Activated naive CD4-positive, alpha-beta T cell treated with anti-CD3 and anti-CD28 coated beads for 36 hours (primary cell): Measurements from ENCODE around the gene PRR5. TPM values are rescaled to one million over a fixed set of nuclear protein-coding genes. Genes with fewer than 3 reads are reported as not detected.

ENCODE experiments used
- CTCF ChIA-PET: fragments of 350-600 bp; sonication (Branson Sonifier 250); formaldehyde crosslinking; loops from one replicate; lab custom pipeline; 2021; ENCODE audit warnings: antibody characterized with exemption; lab: Charles Lee
- DNase-seq: peaks from one replicate; pipeline ENCODE4 v3.0.0-alpha.2; 2020
- H3K27ac Mint-ChIP-seq: one replicate; pipeline ENCODE4 v1.8.0; 2021; ENCODE audit warnings: mild to moderate bottlenecking, mixed read lengths
- H3K27me3 Mint-ChIP-seq: one replicate; pipeline ENCODE4 v1.8.0; 2021; ENCODE audit warnings: low read depth, mixed read lengths
- H3K36me3 Mint-ChIP-seq: one replicate; pipeline ENCODE4 v1.8.0; 2021; ENCODE audit warnings: low read depth, mixed read lengths
- H3K4me1 Mint-ChIP-seq: one replicate; pipeline ENCODE4 v1.8.0; 2021; ENCODE audit warnings: low read depth, mixed read lengths
- H3K4me3 Mint-ChIP-seq: one replicate; pipeline ENCODE4 v1.8.0; 2021; ENCODE audit warnings: mild to moderate bottlenecking, moderate library complexity, mixed read lengths
- H3K9me3 Mint-ChIP-seq: one replicate; pipeline ENCODE4 v1.8.0; 2021; ENCODE audit warnings: mixed read lengths
- intact Hi-C: fragments of 100-400 bp; cut with micrococcal nuclease; formaldehyde crosslinking; loops from one replicate; pipeline ENCODE4 v1.15.1; 2023
- total RNA-seq, 2 experiments: library from RNA; stranded (reverse); gene quantifications; one replicate each; pipeline ENCODE4 v1.2.3, GENCODE V29; 2021

Gene PRR5
- total RNA-seq, 2 experiments from 2014 or later = 7.9 to 10.2 TPM

GRCh38 chr22:44727148-44727547 lies 25.1 kb downstream of the PRR5 start:
- H3K4me1 Mint-ChIP-seq = peaks cover 3% of the 10 kb centered on the region
- H3K36me3 Mint-ChIP-seq = peaks cover 5% of the 10 kb centered on the region
- H3K9me3 Mint-ChIP-seq = no peaks in the 10 kb centered on the region
- intact Hi-C loops = no loop called here
- CTCF ChIA-PET = no interaction called here
- H3K27ac Mint-ChIP-seq = no peak overlapping the region
- H3K27me3 Mint-ChIP-seq = no peaks in the 10 kb centered on the region
- H3K4me3 Mint-ChIP-seq = no peak overlapping the region
- no peak for DNase-seq

GRCh38 chr22:44727709-44728108 lies 25.7 kb downstream of the PRR5 start:
- Mint-ChIP-seq H3K4me1 (peaks cover 3% of the 10 kb centered on the region), H3K36me3 (peaks cover 4% of the 10 kb centered on the region), H3K9me3 (no peaks in the 10 kb centered on the region), H3K27ac (no peak overlapping the region), H3K4me3 (no peak overlapping the region), H3K27me3 (no peaks in the 10 kb centered on the region)
- CTCF ChIA-PET = no interaction called here
- intact Hi-C loops = no loop called here
- no peak for DNase-seq

GRCh38 chr22:44728761-44729324 lies 26.8 kb downstream of the PRR5 start:
- H3K9me3 Mint-ChIP-seq = no peaks in the 10 kb centered on the region
- no peak overlapping the region for H3K4me3 Mint-ChIP-seq
- no peak for DNase-seq
- intact Hi-C loops = no loop called here
- H3K4me1 Mint-ChIP-seq = peaks cover 3% of the 10 kb centered on the region
- H3K27ac Mint-ChIP-seq = no peak overlapping the region
- CTCF ChIA-PET = no interaction called here
- no peaks in the 10 kb centered on the region for H3K27me3 Mint-ChIP-seq
- peaks cover 4% of the 10 kb centered on the region for H3K36me3 Mint-ChIP-seq

- no peaks in the 10 kb centered on the region for H3K9me3 Mint-ChIP-seq
- intact Hi-C loops = no loop called here
- no peak overlapping the region for H3K27ac Mint-ChIP-seq
- no peaks in the 10 kb centered on the region for H3K27me3 Mint-ChIP-seq
- CTCF ChIA-PET = no interaction called here
- no peak overlapping the region for H3K4me3 Mint-ChIP-seq
- H3K36me3 Mint-ChIP-seq = peaks cover 4% of the 10 kb centered on the region
- peak; percentile 12 for DNase-seq
- H3K4me1 Mint-ChIP-seq = peaks cover 3% of the 10 kb centered on the region
Measured at GRCh38 chr22:44729391-44730021, 27.5 kb downstream of the PRR5 start.

- peaks cover 4% of the 10 kb centered on the region for H3K36me3 Mint-ChIP-seq
- H3K9me3 Mint-ChIP-seq = no peaks in the 10 kb centered on the region
- H3K4me1 Mint-ChIP-seq = peaks cover 3% of the 10 kb centered on the region
- H3K27ac Mint-ChIP-seq = no peak overlapping the region
- CTCF ChIA-PET = no interaction called here
- no peak for DNase-seq
- no peak overlapping the region for H3K4me3 Mint-ChIP-seq
- no peaks in the 10 kb centered on the region for H3K27me3 Mint-ChIP-seq
- intact Hi-C loops = no loop called here
Measured at GRCh38 chr22:44730022-44730393, 28.0 kb downstream of the PRR5 start.

DNA sequence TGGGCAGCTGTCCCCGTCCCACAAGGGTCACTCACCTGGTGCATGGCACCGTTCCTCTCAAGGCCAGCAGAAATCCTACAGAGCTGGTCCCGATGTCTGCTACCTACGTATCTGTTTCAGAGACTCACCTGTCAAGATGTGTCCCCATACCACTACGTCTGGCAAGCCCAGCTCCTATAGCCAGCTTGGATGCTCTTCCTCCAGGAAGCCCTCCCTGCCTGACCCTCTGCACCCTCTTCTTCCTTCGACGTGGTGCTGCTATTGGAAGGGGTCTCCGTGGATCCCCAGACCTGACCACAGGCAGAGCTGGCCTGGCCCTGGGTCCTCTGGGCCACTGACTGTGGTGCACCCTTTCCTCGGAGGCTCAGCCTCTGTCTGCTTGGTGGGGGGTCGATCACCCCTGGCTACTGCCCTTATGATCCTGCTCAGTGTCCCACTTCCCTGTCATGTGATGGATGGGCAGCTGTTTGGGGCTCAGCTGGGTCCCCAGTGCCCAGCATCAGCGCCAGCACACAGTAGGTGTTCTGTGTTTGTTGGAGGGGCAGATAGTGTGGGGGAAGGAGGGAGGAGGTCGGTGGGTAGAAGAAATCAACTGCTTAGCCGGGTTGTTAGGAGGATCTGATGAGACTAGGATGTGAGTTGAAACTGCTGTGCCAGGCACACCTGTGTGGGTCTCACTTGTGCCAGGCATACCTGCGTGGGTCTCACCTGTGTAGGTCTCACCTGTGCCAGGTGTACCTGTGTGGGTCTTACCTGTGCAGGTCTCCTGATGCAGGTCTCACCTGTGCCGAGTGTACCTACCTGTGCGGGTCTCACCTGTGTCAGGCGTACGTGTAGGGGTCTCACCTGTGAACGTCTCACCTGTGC lies 28.7 kb downstream of the PRR5 start:
- no peak overlapping the region for H3K27ac Mint-ChIP-seq
- intact Hi-C loops = no loop called here
- peaks cover 3% of the 10 kb centered on the region for H3K4me1 Mint-ChIP-seq
- CTCF ChIA-PET = no interaction called here
- no peak for DNase-seq
- no peak overlapping the region for H3K4me3 Mint-ChIP-seq
- H3K9me3 Mint-ChIP-seq = no peaks in the 10 kb centered on the region
- peaks cover 4% of the 10 kb centered on the region for H3K36me3 Mint-ChIP-seq
- no peaks in the 10 kb centered on the region for H3K27me3 Mint-ChIP-seq

DNA sequence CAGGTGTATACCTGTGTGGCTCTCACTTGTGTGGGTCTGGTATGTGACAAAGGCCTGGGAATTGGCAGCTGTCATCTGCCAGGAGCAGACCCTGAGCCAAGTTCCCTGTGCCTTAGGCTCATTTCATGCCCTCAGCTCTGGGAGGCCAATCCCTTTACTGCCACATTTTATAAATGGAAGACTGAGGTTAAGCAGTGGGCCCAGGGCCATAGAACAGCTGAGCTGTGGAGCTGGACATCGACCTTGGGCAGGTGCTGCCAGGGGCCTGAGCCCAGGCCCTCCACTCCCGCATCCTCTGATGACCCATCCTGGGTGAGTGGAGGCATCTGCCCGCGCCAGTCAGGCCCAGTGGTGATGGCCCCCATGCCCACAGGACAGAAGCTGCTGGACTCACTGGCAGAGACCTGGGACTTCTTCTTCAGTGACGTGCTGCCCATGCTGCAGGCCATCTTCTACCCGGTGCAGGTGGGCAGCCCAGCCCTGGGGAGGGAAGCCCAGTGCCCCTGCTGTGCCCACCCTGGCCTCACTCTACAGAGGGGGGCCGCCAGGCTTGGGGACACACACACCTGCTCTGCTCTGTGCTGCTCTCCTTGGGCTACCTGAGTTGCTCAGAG lies 29.5 kb downstream of the PRR5 start:
- Mint-ChIP-seq H3K4me1 (peaks cover 5% of the 10 kb centered on the region), H3K4me3 (no peak overlapping the region), H3K27ac (no peak overlapping the region), H3K36me3 (peaks cover 4% of the 10 kb centered on the region), H3K9me3 (no peaks in the 10 kb centered on the region), H3K27me3 (no peaks in the 10 kb centered on the region)
- no peak for DNase-seq
- CTCF ChIA-PET = no interaction called here
- intact Hi-C loops = no loop called here

DNA sequence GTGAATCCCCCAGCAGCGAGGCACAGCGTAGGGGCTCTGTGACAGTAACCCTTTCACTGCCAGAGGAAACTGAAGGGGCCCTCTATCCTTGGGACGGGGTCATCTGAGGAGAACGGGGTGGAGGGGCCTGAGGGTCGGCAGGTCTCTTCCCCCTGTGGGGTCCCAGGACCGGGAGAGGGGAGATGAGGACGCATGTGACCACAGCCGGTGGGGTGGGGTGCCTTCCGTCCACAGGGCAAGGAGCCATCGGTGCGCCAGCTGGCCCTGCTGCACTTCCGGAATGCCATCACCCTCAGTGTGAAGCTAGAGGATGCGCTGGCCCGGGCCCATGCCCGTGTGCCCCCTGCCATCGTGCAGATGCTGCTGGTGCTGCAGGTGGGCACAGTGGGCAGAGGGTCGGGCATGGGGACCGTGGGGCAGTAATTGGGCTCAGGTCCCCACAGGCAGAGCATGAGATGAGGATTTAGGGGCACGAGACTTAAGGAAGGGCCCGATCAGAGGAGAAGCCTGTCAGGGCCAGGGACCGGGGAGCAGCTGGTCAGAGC lies 30.1 kb downstream of the PRR5 start:
- Mint-ChIP-seq H3K27me3 (no peaks in the 10 kb centered on the region), H3K27ac (no peak overlapping the region), H3K4me1 (peaks cover 5% of the 10 kb centered on the region), H3K4me3 (no peak overlapping the region), H3K36me3 (peaks cover 4% of the 10 kb centered on the region), H3K9me3 (no peaks in the 10 kb centered on the region)
- intact Hi-C loops = no loop called here
- DNase-seq = no peak
- CTCF ChIA-PET = interaction anchor here (0.6 kb wide), 2 partner anchors 31 to 40 kb away, joined by 3 read pairs; no protein-coding TSS in a partner anchor

GRCh38 chr22:44732661-44733060 lies 30.7 kb downstream of the PRR5 start:
- no peak for DNase-seq
- H3K9me3 Mint-ChIP-seq = no peaks in the 10 kb centered on the region
- CTCF ChIA-PET = interaction anchor here (0.6 kb wide), 1 partner anchor 40 kb away, joined by 3 read pairs; no protein-coding TSS in a partner anchor
- H3K36me3 Mint-ChIP-seq = peaks cover 3% of the 10 kb centered on the region
- H3K4me3 Mint-ChIP-seq = no peak overlapping the region
- no peak overlapping the region for H3K27ac Mint-ChIP-seq
- intact Hi-C loops = no loop called here
- H3K27me3 Mint-ChIP-seq = no peaks in the 10 kb centered on the region
- peaks cover 5% of the 10 kb centered on the region for H3K4me1 Mint-ChIP-seq

DNA sequence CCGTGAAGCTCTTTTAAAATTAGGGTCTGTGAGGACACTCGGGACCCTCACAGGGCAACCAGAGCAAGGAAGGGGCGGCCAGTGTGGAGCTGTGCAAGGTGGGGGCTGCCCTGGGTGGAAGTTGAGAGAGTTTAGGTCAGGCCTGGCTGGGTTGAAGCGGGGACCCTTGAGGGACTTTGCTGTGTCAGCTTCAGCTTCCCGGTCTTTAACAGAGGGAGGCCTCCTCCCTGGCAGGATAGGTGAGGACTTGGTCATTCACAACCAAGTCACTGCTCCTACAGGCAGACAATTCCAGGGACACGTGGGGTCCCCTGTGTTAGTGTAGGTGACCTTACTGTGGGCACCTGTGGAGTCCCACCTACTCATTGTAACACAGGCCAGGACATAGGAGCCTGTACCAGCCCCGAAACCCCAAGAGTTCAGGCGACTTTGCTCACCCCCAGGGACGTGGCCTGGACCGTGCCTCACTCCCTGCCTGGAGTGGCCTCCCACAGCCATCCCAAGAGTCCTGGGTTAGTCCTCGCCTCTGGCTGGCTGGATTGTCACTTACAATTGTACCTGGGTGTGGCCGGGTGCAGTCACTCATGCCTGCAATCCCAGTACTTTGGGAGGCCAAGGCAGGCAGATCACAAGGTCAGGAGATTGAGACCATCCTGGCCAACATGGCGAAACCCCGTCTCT lies 31.6 kb downstream of the PRR5 start:
- Mint-ChIP-seq H3K9me3 (no peaks in the 10 kb centered on the region), H3K36me3 (peaks cover 3% of the 10 kb centered on the region), H3K4me3 (no peak overlapping the region), H3K4me1 (peaks cover 5% of the 10 kb centered on the region), H3K27ac (no peak overlapping the region), H3K27me3 (no peaks in the 10 kb centered on the region)
- CTCF ChIA-PET = interaction anchor here (0.9 to 3.1 kb wide), 3 partner anchors 33 to 100 kb away, joined by 3 to 25 read pairs (median 3); no protein-coding TSS in a partner anchor
- intact Hi-C loops = no loop called here
- no peak for DNase-seq

DNA sequence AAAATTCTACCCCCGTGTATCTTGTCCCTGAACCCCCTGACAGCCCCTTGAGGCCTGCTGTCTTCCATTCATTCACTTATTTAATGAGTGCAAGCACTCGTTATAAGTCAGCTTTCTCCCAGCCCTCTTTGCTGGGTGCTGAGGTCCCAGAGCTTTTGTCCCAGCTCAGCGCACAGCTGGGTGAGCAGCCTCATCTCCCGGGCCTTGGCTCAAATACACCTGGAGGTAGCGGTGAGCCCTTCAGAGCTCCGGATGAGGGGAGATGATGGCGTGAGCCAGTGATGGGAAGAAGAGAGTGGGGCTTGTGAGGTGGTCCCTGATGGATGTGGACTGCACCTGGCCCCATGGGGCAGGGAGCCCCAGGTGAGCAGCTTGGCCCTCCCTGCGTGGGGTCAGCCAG lies 32.3 kb downstream of the PRR5 start:
- Mint-ChIP-seq H3K36me3 (peaks cover 3% of the 10 kb centered on the region), H3K4me3 (no peak overlapping the region), H3K4me1 (peaks cover 2% of the 10 kb centered on the region), H3K27ac (no peak overlapping the region), H3K27me3 (no peaks in the 10 kb centered on the region), H3K9me3 (no peaks in the 10 kb centered on the region)
- intact Hi-C loops = no loop called here
- CTCF ChIA-PET = interaction anchor here (0.9 to 3.1 kb wide), 5 partner anchors 33 to 100 kb away, joined by 3 to 25 read pairs (median 3); no protein-coding TSS in a partner anchor
- DNase-seq = no peak
